GM10266 (cell line): ENCODE results near the gene TDRD10.
"Not testable (repeated sequence)": the region's sequence is repeated elsewhere in the genome, so short reads cannot be mapped to it uniquely, and the experiment has no call there.

Experiments
- DNase-seq: peaks from one replicate; pipeline ENCODE4 v3.0.0; 2012; ENCODE audit errors: extremely low spot score
- TF ChIP-seq, protein P1 (sequence below): IDR thresholded peaks from 2 replicates; pipeline ENCODE4 v1.5.1; 2012; ENCODE audit warnings: mild to moderate bottlenecking, low read depth; ENCODE audit not compliant: control insufficient read depth, insufficient read depth; ENCODE audit errors: missing control alignments

TDRD10 gene

DNA sequence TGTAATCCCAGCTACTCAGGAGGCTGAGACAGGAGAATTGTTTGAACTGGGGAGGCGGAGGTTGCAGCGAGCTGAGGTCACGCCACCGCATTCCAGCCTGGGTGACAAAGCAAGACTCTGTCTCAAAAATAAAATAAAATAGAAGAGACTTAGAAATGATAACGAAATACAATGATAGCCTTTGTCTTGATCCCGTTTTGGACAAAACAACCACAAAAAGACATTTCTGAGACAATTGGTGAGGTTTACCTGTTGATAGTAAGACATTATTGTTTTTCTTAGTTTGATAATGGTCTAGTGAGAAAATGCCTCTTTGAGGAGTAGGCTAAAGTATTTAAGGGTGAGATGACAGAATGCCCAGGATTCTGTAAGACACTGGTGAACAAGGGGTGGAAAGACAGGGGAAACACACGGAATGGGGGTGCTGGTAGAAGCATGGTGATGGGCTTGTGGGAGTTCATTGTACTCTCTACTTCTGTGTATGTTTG, 12.1 kb downstream of the TDRD10 start:
- TF ChIP-seq, protein P1, sequence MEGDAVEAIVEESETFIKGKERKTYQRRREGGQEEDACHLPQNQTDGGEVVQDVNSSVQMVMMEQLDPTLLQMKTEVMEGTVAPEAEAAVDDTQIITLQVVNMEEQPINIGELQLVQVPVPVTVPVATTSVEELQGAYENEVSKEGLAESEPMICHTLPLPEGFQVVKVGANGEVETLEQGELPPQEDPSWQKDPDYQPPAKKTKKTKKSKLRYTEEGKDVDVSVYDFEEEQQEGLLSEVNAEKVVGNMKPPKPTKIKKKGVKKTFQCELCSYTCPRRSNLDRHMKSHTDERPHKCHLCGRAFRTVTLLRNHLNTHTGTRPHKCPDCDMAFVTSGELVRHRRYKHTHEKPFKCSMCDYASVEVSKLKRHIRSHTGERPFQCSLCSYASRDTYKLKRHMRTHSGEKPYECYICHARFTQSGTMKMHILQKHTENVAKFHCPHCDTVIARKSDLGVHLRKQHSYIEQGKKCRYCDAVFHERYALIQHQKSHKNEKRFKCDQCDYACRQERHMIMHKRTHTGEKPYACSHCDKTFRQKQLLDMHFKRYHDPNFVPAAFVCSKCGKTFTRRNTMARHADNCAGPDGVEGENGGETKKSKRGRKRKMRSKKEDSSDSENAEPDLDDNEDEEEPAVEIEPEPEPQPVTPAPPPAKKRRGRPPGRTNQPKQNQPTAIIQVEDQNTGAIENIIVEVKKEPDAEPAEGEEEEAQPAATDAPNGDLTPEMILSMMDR, result no peak
- DNase-seq, result no peak

DNA sequence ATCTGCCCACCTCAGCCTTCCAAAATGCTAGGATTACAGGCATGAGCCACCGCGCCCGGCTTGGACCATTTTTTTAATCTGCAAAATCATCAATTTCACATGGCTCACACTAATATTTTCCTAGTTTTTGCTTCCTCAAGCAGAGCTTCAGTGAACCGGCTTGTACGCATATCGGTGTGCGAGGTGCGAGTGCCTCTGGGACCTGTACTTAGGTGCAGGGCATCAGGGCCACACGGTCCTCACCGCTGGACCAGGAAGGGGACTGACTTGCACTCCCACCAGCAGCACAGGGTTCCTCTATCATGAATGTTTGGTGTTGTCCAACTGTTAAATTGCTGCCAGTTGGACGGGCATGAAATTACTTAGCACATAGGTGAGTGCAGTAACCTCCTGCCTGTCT, 15.6 kb downstream of the TDRD10 start:
- TF ChIP-seq, protein P1, result no peak
- no peak for DNase-seq

DNA sequence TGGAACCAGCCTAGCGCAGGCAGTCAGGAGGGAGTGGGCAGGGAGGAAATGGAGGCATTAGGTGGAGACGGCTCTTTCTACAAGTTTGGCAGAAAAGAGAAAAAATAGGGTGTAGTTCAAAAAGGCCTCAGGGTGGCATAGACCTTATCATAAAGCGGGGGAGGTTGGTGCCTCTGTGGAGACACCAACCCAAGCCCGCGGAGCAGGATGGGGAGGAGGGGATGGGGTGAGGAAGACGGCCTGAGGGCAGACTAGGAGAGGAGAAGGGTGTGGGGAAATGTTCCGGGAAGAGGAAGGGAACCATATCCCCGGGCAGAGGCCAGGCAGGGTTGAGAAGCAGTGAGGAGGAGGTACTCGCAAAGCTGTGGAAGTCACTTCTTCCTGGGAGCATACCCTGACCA, 17.6 kb downstream of the TDRD10 start:
- no peak for DNase-seq

DNA sequence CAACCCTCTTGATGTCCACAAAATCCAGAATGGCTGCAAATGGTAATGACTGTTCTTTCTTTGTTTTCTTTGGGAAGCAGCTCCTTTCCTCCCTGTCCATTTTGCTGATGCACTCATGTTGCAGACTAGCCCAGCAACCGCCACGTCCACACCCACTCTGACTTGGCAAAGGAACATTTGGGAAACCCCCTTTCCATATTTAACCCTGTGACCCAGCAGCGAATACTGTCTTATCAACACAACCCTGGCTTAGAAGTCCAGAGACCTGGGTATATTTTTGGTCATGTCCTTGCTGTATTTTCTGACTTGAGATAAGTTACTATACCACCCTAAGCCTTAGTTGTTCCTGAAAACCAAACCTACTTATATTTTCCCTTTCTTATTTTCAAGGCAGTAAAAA, 18.3 kb downstream of the TDRD10 start:
- DNase-seq, result no peak
- TF ChIP-seq, protein P1, result no peak

More for the DNA sequence above, 17.6 kb downstream of the TDRD10 start:
- TF ChIP-seq, protein P1, result no peak

DNA sequence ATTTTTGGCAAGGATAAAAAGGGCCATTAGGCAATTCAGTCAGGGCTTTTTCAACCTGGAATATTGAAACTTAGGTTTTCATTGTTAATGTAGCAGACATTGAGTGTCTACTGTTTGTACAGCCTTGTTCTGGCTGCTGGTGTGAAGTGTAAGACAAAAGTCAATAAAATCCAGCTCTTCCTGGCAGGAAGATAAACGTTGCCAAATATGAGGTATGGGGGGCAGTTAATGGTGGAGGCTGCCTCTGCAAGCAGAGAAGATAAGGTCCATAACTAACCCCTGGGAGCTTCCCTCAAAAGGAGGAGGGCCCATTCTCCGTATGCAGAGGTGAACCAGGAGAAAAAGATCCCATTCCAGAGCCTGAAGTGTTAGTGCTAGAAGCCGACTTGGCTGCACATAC, 19.7 kb downstream of the TDRD10 start:
- TF ChIP-seq, protein P1, result no peak
- DNase-seq, result no peak

DNA sequence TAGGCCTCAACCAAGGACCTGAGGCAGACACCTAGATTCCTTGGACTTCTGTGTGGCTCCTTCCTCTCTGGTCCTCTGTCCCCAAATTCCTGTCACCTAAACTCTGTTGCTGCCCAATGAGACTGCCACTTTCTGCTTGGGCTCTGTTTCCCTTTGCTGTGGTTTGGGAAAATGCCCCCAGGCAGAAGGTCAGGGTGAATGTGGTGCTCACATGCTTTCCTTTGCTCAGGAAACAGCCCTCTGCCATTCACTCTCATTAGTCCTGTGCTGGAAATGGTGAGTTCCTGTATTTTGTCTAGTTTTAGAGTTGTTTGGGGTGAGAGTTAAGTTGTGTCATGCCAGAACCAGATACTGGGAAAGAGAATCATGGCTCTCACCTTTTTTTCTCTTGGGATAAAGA, 22.9 kb downstream of the TDRD10 start:
- no peak for DNase-seq

DNA sequence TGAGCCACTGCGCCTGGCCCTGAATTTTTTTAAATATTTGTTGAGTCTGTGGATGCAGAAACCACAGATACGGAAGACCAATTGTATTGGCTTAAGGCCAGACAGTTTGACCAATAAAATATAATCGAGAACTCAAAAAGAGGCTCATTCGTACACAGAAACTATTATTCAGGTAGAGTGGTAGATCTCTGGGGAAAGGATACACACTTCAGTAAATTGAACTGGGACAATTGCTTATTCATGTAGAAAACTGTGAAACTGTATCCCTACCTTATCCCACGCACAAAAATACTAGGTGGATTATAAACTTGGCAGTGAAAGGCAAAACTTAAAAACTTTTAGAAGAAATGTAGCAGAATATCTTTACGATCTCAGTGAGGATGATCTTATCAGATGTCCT, 25.2 kb downstream of the TDRD10 start:
- TF ChIP-seq, protein P1, result no peak
- DNase-seq, result no peak

More for the DNA sequence above, 22.9 kb downstream of the TDRD10 start:
- TF ChIP-seq, protein P1, result no peak

DNA sequence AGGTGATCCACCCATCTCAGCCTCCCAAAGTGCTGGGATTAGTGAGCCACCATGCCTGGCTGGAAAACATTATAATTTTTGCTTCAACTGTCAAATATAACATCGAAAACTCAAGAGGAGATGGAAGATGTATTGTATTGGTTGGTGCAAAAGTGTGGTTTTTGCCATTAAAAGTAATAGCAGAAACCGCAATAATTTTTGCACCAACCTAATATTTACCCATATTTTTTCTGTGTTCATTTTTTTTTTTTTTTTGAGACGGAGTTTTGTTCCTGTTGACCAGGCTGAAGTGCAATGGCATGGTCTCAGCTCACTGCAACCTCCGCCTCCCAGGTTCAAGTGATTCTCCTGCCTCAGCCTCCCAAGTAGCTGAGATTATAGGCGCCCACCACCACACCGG, 27.3 kb downstream of the TDRD10 start:
- no peak for DNase-seq
- TF ChIP-seq, protein P1, result no peak

DNA sequence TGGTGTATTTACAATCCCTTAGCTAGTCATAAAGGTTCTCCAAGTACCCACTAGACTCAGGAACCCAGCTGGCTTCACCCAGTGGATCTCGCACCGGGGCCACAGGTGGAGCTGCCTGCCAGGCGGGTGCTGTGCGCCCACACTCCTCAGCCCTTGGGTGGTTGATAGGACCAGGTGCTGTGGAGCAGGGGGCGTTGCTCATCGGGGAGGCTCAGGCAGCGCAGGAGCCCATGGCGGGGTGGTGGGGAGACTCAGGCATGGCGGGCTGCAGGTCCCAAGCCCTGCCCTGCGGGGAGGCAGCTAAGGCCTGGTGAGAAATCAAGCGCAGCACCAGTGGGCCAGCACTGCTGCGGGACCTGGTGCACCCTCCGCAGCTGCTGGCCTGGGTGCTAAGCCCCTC, 29.9 kb downstream of the TDRD10 start:
- DNase-seq, result not testable (repeated sequence)
